HepG2 (cell line): Measurements from ENCODE around the gene QSOX2. TPM values are rescaled to one million over a fixed set of nuclear protein-coding genes. Genes with fewer than 3 reads are reported as not detected.

ENCODE experiments used
- GTF2F1 ChIP-seq: fragments of 150-350 bp; IDR thresholded peaks from 2 replicates; pipeline ENCODE4 v1.6.1; 2014; ENCODE audit warnings: low read length
- MAZ ChIP-seq, 2 experiments: sonication (generic) in 1 of 2; formaldehyde crosslinking in 1 of 2; IDR thresholded peaks; 2 replicates each; pipeline versions ENCODE4 v1.5.0 to v1.6.1; 2012 to 2020; ENCODE audit warnings: low read depth in 2 of 2, mild to moderate bottlenecking in 2 of 2, borderline replicate concordance in 1 of 2, improper control_type of control experiment in 1 of 2, low read length in 1 of 2, missing genetic modification reagents in 1 of 2, moderate library complexity in 1 of 2
- RAD21 ChIP-seq: fragments of 450-650 bp; formaldehyde crosslinking; IDR thresholded peaks from 2 replicates; pipeline ENCODE4 v1.5.0; 2020; ENCODE audit warnings: mild to moderate bottlenecking
- SOX13 ChIP-seq, 3 experiments: fragments of 450-650 bp in 1 of 3; sonication (generic) in 1 of 3; formaldehyde crosslinking in 1 of 3; IDR thresholded peaks in 2 of 3; conservative IDR thresholded peaks in 1 of 3; 2 replicates each; pipeline versions ENCODE4 v1.5.0 to v1.6.1; 2016 to 2020; ENCODE audit warnings: antibody characterized with exemption in 1 of 3, mild to moderate bottlenecking in 1 of 3, missing compliant biosample characterization in 1 of 3, missing genetic modification reagents in 1 of 3, moderate library complexity in 1 of 3
- TFE3 ChIP-seq: IDR thresholded peaks from 2 replicates; pipeline ENCODE4 v1.6.1; 2016
- UBTF ChIP-seq: sonication (generic); formaldehyde crosslinking; IDR thresholded peaks from 2 replicates; pipeline ENCODE4 v1.4.0; 2020; ENCODE audit warnings: mild to moderate bottlenecking, missing genetic modification reagents
- ZBTB43 ChIP-seq: sonication (generic); formaldehyde crosslinking; conservative IDR thresholded peaks from 2 replicates; pipeline ENCODE4 v1.4.0; 2020; ENCODE audit warnings: missing genetic modification reagents
- ZFY ChIP-seq: sonication (generic); formaldehyde crosslinking; IDR thresholded peaks from 2 replicates; pipeline ENCODE4 v1.4.0; 2020; ENCODE audit warnings: missing genetic modification reagents
- ZNF563 ChIP-seq: sonication (generic); formaldehyde crosslinking; IDR thresholded peaks from 2 replicates; pipeline ENCODE4 v1.8.0; 2022; ENCODE audit warnings: mild to moderate bottlenecking, moderate library complexity, missing genetic modification reagents
- ZNF687 ChIP-seq: sonication (generic); formaldehyde crosslinking; IDR thresholded peaks from 2 replicates; pipeline ENCODE4 v1.5.1; 2020; ENCODE audit warnings: mild to moderate bottlenecking, missing genetic modification reagents, moderate library complexity
- polyA plus RNA-seq, 8 experiments: library from polyadenylated mRNA; depleted of rRNA in 3 of 8; stranded (reverse) in 7 of 8; unstranded in 1 of 8; fragments of >200 nt; fragmentation: Illumina TruSeq in 4 of 8; extraction: Trizol in 4 of 8; gene quantifications; 2 replicates each; pipeline versions ENCODE4 v1.2.1 to v1.2.3, GENCODE V29; 2011 to 2016; ENCODE audit warnings: low read depth in 4 of 8, missing spikeins in 1 of 8, mixed read lengths in 1 of 8; ENCODE audit not compliant: insufficient read depth in 1 of 8
- total RNA-seq, 5 experiments: library from RNA; depleted of rRNA; stranded (reverse); fragments of >200 nt; fragmentation: Illumina TruSeq; extraction: Trizol; gene quantifications; 2 replicates each; pipeline ENCODE4 v1.2.3, GENCODE V29; 2016; ENCODE audit warnings: low read depth in 1 of 5
- TF ChIP-seq, protein P1 (sequence below): sonication (generic); formaldehyde crosslinking; IDR thresholded peaks from 2 replicates; pipeline ENCODE4 v1.8.1; 2022; ENCODE audit warnings: low read depth, mild to moderate bottlenecking, missing genetic modification reagents

The QSOX2 gene
- total and polyA plus RNA-seq, 2 of the 13 experiments (the other 11 are each of a cell fraction or from before 2014, with no cell fraction given): 27.1 to 42.1 TPM

- 0 out of 2 replicates have a peak, but pooled peaks have one; percentile 47 for TF ChIP-seq TFE3 (CRISPR knock-in tag)
- peak; percentile 78 for TF ChIP-seq ZNF687
- no peak for TF ChIP-seq SOX13 (IDR thresholded peaks at IDR 0.05)
- TF ChIP-seq SOX13 (CRISPR knock-in tag; conservative IDR thresholded peaks at IDR 0.05 in 1 of 2, IDR thresholded peaks at IDR 0.05 in 1 of 2): 0 out of 4 replicates have a peak, but pooled peaks of 1 of the 2 experiments have one; percentile 15
- peak; percentile 37; the same call in 1 of the 2 replicates for TF ChIP-seq RAD21 (CRISPR knock-in tag)
- peak; percentile 45; the same call in 1 of the 2 replicates for TF ChIP-seq ZNF563 (CRISPR knock-in tag)
- TF ChIP-seq, protein P1, sequence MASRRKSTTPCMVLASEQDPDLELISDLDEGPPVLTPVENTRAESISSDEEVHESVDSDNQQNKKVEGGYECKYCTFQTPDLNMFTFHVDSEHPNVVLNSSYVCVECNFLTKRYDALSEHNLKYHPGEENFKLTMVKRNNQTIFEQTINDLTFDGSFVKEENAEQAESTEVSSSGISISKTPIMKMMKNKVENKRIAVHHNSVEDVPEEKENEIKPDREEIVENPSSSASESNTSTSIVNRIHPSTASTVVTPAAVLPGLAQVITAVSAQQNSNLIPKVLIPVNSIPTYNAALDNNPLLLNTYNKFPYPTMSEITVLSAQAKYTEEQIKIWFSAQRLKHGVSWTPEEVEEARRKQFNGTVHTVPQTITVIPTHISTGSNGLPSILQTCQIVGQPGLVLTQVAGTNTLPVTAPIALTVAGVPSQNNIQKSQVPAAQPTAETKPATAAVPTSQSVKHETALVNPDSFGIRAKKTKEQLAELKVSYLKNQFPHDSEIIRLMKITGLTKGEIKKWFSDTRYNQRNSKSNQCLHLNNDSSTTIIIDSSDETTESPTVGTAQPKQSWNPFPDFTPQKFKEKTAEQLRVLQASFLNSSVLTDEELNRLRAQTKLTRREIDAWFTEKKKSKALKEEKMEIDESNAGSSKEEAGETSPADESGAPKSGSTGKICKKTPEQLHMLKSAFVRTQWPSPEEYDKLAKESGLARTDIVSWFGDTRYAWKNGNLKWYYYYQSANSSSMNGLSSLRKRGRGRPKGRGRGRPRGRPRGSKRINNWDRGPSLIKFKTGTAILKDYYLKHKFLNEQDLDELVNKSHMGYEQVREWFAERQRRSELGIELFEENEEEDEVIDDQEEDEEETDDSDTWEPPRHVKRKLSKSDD: 0 out of 2 replicates have a peak, but pooled peaks have one; percentile 40
- 0 out of 2 replicates have a peak, but pooled peaks have one; percentile 26 for TF ChIP-seq ZBTB43
- TF ChIP-seq ZFY (CRISPR knock-in tag): peak; percentile 72
- TF ChIP-seq MAZ (IDR thresholded peaks at IDR 0.05; ENCODE audit: borderline replicate concordance, low read depth, low read length): no peak
- 0 out of 2 replicates have a peak, but pooled peaks have one; percentile 23 for TF ChIP-seq MAZ (CRISPR knock-in tag; IDR thresholded peaks at IDR 0.05; ENCODE audit: low read depth)
- no peak for TF ChIP-seq GTF2F1
- peak; percentile 57; the same call in 1 of the 2 replicates for TF ChIP-seq UBTF (CRISPR knock-in tag)
These were observed at the start of gene QSOX2 (continued) for GRCh38 chr9:136245219-136246150.
